GM21360 (cell line): ENCODE data around the gene C5orf58.

Source experiments
- ATAC-seq: cut with Tn5 transposase; IDR thresholded peaks from one replicate; pipeline ENCODE4 v1.9.1; 2021; ENCODE audit warnings: mild to moderate bottlenecking, moderate library complexity; ENCODE audit not compliant: unreplicated experiment

Gene C5orf58

GRCh38 chr5:170232786-170233185 is at the start of gene C5orf58:
Gene C5orf58 (plus strand): TSS chr5:170232985. CDS start chr5:170234977, 1,992 bp downstream.
- ATAC-seq = no peak

GRCh38 chr5:170183816-170184687 is 48.7 kb upstream of the C5orf58 start:
- peak; percentile 69 for ATAC-seq

DNA sequence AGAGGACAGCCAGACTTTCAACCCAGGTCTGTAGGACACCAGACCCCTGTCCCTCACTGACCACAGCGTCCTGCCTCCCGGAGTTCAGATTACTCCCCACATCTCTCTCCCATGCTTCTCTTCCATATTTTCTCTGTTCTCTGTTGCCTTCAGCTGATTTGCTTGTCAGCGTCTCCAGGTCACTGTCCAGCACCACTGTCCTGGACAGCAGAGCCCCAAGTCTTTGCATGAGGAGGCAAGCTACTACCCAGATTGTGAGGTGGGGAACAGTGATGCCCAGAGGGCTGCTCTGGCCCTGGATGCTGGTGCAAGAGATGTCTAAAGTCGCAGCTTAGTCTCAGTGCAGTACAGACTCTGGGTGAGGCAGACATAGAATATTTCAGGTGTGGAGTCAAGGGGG is 48.0 kb upstream of the C5orf58 start:
- no peak for ATAC-seq

GRCh38 chr5:170186156-170186555 is 46.6 kb upstream of the C5orf58 start:
- ATAC-seq = no peak

DNA sequence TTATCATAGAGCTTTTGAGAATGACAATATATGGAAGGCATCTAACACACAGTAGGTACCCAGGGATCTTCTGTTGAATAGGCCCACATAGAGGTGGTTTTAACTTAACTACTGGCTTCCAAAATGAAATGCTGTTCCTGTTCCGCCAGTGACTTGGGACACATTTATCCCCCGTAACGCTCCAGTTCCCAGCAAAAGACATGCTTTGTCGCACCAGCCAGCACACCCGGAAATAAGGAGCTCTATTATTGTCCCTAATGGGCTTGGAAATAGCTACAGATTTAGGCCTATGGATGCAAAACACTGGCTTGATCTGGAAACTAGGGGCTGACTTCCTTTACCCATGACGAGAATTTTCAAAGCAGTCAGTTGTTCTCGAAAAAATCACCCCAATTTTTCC is 45.9 kb upstream of the C5orf58 start:
- no peak for ATAC-seq

GRCh38 chr5:170190436-170191134 is 42.2 kb upstream of the C5orf58 start:
- no peak for ATAC-seq

DNA sequence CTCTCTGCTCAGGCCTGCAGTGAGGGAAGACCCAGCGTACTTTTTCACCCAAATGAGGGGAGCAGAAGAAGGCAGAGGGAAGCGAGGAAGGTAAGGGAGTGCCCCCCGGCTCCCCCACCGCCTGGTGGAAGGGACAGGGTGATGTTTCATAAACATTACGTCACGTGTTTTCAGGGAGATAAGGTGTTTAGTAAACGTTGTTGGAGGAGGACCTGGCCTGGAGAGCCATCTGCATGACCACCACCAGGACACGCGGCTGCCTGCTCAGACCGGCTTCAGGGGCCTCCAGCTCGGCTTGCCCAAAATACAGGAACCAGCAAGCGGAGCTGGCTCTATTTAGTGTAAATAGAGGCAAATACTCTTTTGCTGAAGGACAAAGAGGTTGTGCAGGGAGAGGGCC is 40.0 kb upstream of the C5orf58 start:
- ATAC-seq = no peak

GRCh38 chr5:170195961-170196360 is 36.8 kb upstream of the C5orf58 start:
- no peak for ATAC-seq

DNA sequence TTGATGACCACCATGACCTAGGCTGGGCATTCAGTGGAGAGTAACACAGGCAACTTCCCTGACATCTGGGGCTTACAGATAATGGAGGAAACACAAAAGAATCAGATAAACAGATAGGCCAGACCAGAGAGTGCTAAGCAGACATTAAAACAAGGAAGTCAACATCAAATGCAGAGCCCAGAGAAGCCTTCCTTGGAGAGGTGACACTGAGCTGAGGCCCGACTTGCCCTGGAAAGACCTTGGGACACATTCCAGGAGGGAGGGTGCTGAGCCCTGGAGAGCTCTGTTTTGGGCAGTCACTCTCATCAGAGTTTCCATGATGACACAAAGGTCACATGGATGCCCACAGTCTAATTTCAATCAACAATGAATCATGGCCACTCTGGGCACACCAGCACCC is 31.9 kb upstream of the C5orf58 start:
- ATAC-seq = no peak

DNA sequence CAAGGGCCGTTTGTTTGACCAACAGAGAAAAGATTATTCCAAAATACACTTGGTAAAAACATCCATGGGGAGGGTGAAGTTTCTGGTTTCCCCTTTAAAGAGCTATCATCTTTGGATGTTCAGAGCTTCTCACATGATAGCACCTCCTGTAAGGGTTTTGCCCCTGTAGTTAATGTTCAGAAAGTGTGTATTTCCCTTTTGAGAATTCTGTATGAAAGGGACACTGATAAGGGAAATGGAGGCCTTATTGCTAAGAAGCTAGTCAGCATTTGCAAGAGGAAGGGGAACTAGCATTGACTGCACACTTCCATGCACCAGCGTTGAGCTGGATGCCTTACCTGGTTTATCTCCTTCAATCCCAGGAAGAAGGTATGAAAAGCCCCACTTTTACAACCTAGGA is 31.5 kb upstream of the C5orf58 start:
- no peak for ATAC-seq

DNA sequence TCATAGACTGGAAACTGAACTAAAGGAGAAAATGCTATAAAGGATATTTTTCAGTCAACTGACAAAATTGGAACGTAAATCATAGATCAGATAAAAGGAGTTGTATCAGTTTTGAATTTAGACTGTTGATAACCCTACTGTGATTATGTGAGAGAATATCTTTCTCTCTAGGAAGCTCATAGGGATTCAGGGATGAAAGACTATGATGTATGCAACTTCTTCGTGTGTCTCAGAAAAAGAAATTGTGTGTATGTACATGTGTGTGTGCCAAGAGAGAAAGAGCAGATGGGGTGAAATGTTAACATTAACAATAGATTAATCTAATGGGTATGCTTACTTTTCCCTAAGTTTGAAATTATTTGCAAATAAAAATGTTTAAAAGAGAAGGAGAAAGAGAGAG is 30.7 kb upstream of the C5orf58 start:
- no peak for ATAC-seq

- no peak for ATAC-seq
Observed at GRCh38 chr5:170204202-170204601, 28.6 kb upstream of the C5orf58 start.

DNA sequence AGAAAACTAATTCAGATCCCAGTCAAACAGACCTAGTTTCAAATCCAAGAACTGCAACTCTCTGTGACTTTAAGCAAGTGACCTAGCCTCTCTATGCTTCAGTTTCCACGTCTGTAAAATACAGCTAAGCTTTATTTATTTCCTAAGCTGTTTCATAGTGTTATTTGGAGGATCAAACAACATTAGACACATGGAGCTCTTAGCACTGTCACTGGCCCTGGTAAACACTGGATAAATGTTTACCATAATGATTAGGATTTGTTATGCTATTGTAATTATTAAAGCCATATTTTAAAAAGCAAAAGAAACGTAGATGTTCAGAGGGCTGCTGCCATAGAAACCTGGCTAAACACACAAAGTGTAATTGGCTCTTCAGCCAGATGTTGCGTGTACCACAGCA is 26.6 kb upstream of the C5orf58 start:
- ATAC-seq = no peak

DNA sequence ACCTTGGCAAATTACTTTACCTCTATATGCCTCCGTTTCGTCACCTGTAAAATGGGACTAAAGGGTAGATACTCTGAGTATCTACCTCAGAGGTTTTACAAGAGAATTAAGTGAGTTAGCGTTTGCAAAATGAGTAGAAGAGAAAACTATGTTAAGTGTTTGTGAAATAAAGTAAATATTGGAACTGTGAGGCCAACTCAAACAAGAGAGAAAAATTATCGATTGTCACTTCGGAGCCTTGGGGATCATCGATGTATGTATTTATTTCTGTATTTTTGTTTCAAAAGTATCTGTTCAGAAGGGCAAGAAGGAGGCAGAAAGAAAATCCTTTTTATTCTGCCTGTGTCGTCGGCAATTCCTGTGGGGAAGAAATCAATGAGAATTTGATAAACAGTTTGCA is 25.8 kb upstream of the C5orf58 start:
- ATAC-seq = no peak

DNA sequence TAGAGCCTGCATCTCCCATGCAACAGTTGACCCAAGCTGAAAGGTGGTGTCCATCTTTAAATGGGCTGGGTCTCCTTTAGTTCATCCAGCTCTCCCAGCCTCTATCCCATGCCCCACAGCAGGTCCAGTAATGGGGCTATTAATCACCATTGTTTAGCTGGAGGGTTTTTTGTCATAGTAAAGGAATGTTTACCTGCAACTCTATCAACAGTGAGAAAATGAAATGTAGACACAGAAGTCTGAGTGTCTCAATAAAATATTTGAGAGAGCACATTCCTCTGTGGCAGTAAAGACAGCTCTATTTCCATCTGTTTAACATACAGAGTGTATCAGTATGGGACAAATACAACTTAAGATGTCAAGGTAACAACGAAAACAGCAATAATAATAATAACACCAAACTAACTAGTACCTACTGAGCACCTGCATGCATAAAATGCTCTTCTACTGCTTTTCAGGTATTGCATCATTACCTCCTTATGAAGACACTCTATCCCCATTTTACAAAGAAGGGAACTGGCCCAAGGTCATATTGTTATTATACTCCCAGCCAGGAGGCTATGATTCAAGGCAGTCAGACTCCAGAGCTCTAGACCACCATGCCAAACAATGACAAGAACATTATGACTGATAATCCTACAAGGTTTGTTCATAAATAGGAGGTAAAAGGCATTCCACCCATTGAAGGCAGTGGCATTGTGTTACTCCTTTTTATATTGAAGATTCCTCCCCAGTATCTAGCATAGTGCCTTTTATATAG is 21.0 kb upstream of the C5orf58 start:
- no peak for ATAC-seq

DNA sequence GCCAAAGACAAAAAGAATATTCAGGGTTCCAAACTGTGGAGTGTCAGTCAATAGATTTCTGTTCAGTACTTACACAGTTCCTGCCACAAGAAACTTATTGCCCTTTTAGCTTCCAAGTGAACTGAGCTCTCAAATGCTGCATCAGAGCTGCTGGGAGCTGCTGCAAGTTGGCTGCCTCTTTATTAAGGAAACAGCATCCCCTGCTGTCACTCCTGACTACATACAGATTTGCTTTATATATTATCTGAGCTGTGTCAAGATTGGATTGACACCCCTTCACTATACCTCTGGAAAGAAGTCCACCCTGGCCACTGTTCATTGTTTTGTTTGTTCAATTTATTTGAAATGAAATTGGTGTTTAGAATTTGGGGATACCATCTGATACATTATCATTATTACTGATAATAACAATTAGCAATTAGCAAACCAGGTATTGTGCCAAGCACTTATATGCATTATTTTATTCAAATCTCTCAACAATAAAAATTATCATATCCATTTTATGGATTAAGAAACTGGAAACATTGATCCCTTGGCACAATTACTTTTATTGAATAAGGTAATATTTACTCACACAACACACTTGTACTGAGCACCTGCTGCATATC is 16.4 kb upstream of the C5orf58 start:
- no peak for ATAC-seq

DNA sequence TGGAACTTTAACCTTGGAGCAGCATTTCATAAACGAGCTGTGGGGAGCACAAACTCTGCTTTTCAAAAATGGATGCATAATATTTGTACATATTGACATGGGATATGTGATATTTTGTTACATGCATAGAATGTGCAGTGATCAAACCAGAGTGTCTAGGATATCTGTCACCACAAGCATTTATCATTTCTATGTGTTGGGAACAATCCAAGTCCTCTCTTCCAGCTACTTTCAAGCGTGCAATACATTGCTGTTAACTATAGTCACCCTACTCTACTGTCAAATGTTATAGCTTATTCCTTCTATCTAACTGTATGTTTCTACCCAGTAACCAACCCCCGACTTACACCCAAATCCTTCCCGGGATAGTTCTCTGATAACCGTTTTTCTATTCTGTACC is 15.0 kb upstream of the C5orf58 start:
- no peak for ATAC-seq

- ATAC-seq = no peak
Observed at GRCh38 chr5:170218726-170219125, 14.1 kb upstream of the C5orf58 start.

GRCh38 chr5:170219615-170220014 is 13.2 kb upstream of the C5orf58 start:
- no peak for ATAC-seq

GRCh38 chr5:170220191-170220590 is 12.6 kb upstream of the C5orf58 start:
- ATAC-seq = no peak

DNA sequence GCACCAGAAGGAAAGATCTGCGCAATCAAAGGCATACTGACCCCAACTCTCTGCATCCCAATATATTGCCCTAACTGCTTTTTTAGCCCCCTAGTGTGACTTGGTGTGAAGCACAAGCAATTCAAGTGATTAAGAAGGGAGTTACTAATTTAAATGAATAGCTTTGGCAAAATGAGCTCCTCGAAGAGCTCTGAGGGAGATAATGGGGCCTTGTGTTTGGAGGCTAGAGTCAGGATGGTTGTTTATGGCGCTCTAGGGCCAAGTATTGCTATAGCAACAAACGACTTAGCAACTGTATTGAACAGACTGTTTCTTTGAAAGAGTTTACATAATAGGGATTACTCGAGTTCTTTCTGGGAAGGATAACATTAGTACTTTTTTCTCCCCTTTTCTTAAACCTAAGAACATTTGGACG is 11.5 kb upstream of the C5orf58 start:
- no peak for ATAC-seq
